ENCODE measurements around the gene NDUFS6.

Gene NDUFS6

GRCh38 chr5:1784197-1785050 lies 16.8 kb upstream of the NDUFS6 start:
- no peak overlapping the region for H3K4me3 ChIP-seq (replicated peaks; ENCODE audit: low read depth, low read length)
- TF ChIP-seq, protein P1, sequence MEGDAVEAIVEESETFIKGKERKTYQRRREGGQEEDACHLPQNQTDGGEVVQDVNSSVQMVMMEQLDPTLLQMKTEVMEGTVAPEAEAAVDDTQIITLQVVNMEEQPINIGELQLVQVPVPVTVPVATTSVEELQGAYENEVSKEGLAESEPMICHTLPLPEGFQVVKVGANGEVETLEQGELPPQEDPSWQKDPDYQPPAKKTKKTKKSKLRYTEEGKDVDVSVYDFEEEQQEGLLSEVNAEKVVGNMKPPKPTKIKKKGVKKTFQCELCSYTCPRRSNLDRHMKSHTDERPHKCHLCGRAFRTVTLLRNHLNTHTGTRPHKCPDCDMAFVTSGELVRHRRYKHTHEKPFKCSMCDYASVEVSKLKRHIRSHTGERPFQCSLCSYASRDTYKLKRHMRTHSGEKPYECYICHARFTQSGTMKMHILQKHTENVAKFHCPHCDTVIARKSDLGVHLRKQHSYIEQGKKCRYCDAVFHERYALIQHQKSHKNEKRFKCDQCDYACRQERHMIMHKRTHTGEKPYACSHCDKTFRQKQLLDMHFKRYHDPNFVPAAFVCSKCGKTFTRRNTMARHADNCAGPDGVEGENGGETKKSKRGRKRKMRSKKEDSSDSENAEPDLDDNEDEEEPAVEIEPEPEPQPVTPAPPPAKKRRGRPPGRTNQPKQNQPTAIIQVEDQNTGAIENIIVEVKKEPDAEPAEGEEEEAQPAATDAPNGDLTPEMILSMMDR (IDR thresholded peaks at IDR 0.05; ENCODE audit: low read length, missing control alignments), result no peak
- DNase-seq (ENCODE audit: low read depth), result no peak

DNA sequence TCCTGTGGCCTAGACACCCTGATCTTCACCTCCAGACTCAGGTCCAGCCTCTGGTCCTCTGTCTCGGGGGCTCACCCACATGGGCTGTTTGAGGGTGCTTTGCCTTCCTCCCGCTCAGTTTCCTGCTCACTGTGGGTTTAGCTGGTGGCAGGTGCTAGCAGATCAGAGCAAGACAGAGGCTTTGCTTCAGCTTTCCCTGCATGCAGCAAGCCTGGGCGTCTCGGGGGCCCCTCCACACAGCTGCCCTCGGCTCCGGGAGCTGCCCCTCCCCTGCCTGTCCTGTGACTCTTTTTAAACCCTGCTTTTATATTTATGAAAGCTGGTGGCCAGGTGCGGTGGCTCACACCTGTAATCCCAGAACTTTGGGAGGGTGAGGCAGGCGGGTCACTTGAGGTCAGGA lies 16.1 kb upstream of the NDUFS6 start:
- no peak overlapping the region for H3K4me3 ChIP-seq (replicated peaks; ENCODE audit: low read depth, low read length)
- TF ChIP-seq, protein P1 (IDR thresholded peaks at IDR 0.05; ENCODE audit: low read length, missing control alignments), result no peak
- no peak for DNase-seq (ENCODE audit: low read depth)

GRCh38 chr5:1785984-1786383 lies 15.2 kb upstream of the NDUFS6 start:
- no peak overlapping the region for H3K4me3 ChIP-seq (replicated peaks; ENCODE audit: low read depth, low read length)
- DNase-seq (ENCODE audit: low read depth), result no peak
- TF ChIP-seq, protein P1 (IDR thresholded peaks at IDR 0.05; ENCODE audit: low read length, missing control alignments), result no peak

DNA sequence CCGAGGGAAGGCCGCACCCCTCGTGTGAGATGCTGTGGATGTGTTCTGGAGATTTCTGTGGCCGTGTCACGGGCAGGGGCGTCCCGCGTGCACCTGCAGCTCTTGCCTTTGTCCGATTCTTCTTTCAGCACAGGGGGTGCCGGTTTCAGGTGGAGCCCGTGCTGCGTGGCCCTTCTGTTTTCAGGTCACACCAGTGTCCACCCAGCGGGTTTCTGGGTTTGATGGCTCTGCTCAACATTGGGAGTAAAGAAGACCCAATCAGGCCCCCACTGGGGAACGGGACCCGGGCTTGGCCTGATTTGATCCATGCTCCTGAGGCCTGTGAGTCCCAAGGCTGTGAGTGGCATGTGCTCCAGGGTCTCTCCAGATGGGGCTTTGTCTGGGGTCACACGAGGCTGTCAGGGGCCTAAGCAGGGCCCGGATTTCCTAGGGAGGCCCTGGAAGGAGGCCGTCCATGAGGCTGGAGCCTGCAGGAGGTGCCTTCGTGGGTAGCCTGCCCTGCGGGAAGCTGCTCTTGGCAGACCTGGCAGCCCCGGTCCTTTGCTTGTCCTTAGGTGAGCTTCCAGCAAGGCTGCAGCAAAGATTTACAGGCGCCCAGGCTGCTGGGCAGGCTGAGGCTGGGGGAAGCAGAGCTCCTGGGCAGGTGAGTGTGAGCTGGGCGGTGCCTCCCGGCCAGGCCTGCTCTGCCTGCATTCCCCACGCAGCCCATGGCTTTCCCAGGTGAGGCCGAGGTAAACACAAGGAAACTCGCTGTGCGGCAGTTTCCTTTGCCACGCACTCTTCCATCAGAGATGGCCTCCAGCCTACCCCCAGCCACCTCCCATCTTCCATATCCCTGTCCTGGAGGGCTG lies 14.4 kb upstream of the NDUFS6 start:
- no peak overlapping the region for H3K4me3 ChIP-seq (replicated peaks; ENCODE audit: low read depth, low read length)
- no peak for DNase-seq (ENCODE audit: low read depth)
- TF ChIP-seq, protein P1 (IDR thresholded peaks at IDR 0.05; ENCODE audit: low read length, missing control alignments), result no peak

DNA sequence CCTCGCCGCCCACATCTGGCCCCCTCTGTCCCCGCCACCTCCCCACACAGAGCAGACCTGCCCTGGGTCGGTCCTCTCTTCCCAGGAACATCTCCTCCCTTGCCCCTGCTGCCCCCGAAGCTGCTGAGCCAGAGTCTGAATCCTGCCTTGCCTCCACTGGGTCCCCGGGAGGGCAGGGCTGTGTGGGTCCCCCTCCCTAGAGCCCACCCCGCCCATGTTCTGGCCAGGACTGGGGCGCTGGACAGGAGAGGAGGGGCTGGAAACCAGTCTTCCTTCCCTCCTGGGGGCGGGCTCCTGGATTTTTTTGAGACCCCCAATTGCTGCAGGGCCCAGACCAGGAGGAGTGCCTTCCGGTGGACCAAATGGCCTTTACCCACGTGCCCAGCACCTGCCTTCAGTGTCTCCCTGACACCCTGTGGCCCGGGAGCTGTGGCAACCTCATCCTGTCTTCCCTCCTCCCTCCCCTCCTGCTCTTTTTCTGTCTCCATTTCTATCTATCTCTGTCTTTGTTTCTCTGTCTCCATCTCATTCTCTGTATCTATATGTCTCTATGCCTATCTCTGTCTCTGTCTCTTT lies 13.6 kb upstream of the NDUFS6 start:
- no peak overlapping the region for H3K4me3 ChIP-seq (replicated peaks; ENCODE audit: low read depth, low read length)
- TF ChIP-seq, protein P1 (IDR thresholded peaks at IDR 0.05; ENCODE audit: low read length, missing control alignments), result no peak
- DNase-seq (ENCODE audit: low read depth), result no peak

DNA sequence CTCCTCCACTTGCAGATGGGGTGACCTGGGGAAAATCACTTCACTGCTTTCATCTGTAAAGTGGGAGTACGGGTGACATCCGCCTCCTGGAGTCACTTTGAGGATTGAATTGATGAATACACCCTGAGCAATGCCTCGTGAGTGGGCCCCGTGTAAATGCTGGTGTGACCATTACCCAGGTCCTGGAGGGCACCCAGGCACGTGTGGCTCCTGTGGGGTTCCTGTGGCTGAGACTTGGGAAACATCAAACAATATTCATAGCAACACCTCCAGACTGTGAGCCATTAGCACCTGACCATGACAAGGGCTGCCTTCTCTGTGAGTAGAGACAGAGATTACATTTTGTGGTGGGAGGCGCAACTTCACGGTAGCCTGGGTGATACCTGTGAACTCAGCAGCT lies 13.0 kb upstream of the NDUFS6 start:
- TF ChIP-seq, protein P1 (IDR thresholded peaks at IDR 0.05; ENCODE audit: low read length, missing control alignments), result no peak
- no peak for DNase-seq (ENCODE audit: low read depth)
- H3K4me3 ChIP-seq (replicated peaks; ENCODE audit: low read depth, low read length), result no peak overlapping the region

Measured in fibroblast of pulmonary artery (primary cell).